ENCODE measurements around the gene ZNF57. TPM values are rescaled to one million over a fixed set of nuclear protein-coding genes. Genes with fewer than 3 reads are reported as not detected.

The ZNF57 gene
- total and polyA plus RNA-seq, 9 donors = 3.7 to 6.5 (median 4.7) TPM

DNA sequence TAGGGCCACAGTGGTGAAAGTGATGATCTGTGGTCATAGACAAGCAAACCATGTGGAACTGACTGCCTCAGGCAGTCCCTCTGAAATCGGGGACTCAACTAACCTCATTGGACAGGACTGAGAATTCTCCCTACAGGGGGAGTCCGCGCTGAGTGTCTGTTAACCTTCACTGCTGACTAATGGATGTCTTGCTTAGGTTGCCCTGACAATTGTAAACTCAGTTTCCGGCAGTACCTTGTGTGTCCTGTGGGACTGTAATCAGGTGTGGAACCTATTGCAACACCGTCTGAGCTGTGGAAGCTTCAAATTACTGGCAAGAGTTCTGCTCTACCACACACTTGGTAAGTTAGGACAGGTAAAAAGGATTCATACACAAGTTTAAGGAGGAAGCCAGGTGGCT lies 22.3 kb downstream of the ZNF57 start:
- 32 to 53% (median 36%) methylated on average over 5 of the region's 5 CpGs for WGBS, 3 donors
- TF ChIP-seq, protein P1, sequence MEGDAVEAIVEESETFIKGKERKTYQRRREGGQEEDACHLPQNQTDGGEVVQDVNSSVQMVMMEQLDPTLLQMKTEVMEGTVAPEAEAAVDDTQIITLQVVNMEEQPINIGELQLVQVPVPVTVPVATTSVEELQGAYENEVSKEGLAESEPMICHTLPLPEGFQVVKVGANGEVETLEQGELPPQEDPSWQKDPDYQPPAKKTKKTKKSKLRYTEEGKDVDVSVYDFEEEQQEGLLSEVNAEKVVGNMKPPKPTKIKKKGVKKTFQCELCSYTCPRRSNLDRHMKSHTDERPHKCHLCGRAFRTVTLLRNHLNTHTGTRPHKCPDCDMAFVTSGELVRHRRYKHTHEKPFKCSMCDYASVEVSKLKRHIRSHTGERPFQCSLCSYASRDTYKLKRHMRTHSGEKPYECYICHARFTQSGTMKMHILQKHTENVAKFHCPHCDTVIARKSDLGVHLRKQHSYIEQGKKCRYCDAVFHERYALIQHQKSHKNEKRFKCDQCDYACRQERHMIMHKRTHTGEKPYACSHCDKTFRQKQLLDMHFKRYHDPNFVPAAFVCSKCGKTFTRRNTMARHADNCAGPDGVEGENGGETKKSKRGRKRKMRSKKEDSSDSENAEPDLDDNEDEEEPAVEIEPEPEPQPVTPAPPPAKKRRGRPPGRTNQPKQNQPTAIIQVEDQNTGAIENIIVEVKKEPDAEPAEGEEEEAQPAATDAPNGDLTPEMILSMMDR (IDR thresholded peaks at IDR 0.05) = no peak
- TF ChIP-seq EP300 (IDR thresholded peaks at IDR 0.05) (no peak), POLR2A (IDR thresholded peaks at IDR 0.05) (no peak)
- Histone ChIP-seq H3K9me3 (no peaks in the 10 kb centered on the region), H3K27me3 (no peaks in the 10 kb centered on the region), H3K36me3 (no peaks in the 10 kb centered on the region), H3K27ac (no peak overlapping the region), H3K4me3 (no peak overlapping the region), H3K4me1 (ENCODE audit: insufficient read depth) (peaks cover 3% of the 10 kb centered on the region)
- DNase-seq = no peak
- intact Hi-C loops (cut with DNase I) = loop anchor here in 1 of 4 donors (5.0 kb wide), 1 partner anchor 996 kb away; no protein-coding TSS in a partner anchor

DNA sequence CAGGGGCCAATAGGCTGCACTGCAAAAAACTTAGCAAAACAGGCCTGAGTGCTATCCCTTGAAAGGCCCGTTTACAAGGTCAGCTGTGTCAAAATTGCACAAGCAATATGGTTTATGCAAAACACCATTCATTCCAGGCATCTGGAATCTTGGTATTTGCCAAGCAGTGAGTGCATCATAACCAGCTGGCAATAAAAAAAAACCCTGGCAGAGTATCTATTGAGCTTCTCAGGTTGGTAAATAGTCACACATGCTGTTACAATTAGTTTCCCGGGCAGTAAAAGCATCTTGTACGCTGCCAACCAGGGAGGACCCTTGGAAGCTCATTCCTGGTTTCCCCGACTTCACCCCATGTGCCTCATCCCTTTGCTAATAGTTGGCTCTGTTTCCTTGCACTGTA lies 22.8 kb downstream of the ZNF57 start:
- H3K4me1 ChIP-seq (ENCODE audit: insufficient read depth) = peaks cover 3% of the 10 kb centered on the region
- H3K27ac ChIP-seq = no peak overlapping the region

DNA sequence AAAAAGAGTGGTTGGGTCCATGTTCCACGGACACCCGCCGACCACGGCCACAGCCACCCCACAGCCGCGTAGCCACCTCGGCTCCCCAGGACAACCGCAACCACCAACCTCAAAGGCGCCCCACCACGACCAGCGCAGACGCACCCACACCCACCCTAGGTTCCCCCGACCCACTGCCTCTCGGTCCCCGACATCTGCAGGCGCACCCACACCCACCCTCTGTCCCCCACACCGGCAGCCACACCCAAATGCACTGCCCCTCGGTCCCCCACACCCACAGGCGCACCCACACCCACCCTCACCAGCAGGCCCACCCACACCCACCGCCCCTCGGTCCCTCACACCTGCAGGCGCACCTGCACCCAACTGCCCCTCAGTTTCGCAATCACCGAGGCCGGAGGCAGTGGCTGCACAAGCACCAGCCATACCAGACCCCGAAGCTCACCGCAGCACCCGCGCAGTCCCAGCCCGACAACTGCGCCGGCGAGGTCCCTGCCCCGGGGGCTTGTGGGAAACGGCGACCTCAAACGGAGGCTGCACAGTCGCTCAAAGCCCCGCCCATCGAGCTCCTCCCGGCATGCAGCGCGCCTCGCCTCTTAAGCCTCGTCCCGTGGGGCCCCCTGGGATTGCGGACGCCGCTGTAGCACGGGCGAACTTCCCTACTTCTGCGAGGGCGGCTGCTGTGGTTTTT lies 25.8 kb downstream of the ZNF57 start:
- TF ChIP-seq, protein P1 (IDR thresholded peaks at IDR 0.05) = no peak
- TF ChIP-seq POLR2A (IDR thresholded peaks at IDR 0.05) (no peak), EP300 (IDR thresholded peaks at IDR 0.05) (no peak)
- H3K27ac ChIP-seq = no peak overlapping the region
- no peak for DNase-seq
- intact Hi-C loops (cut with DNase I) = no loop called here
- H3K9me3 ChIP-seq = no peaks in the 10 kb centered on the region
- no peaks in the 10 kb centered on the region for H3K27me3 ChIP-seq
- H3K4me3 ChIP-seq = no peak overlapping the region
- H3K4me1 ChIP-seq (ENCODE audit: insufficient read depth) = peaks cover 3% of the 10 kb centered on the region
- H3K36me3 ChIP-seq = no peaks in the 10 kb centered on the region
- 79 to 90% (median 88%) methylated on average over 50 to 53 of the region's 53 CpGs for WGBS, 3 donors

More for the DNA sequence above, 22.8 kb downstream of the ZNF57 start:
- intact Hi-C loops (cut with DNase I) = loop anchor here in 1 of 4 donors (5.0 kb wide), 1 partner anchor 996 kb away; no protein-coding TSS in a partner anchor
- TF ChIP-seq POLR2A (IDR thresholded peaks at IDR 0.05) = no peak
- TF ChIP-seq, protein P1 (IDR thresholded peaks at IDR 0.05) = no peak
- no peak for TF ChIP-seq EP300 (IDR thresholded peaks at IDR 0.05)
- WGBS, 3 donors = 5 to 8% (median 5%) methylated on average over 4 of the region's 4 CpGs
- Histone ChIP-seq H3K9me3 (no peaks in the 10 kb centered on the region), H3K4me3 (no peak overlapping the region), H3K36me3 (no peaks in the 10 kb centered on the region), H3K27me3 (no peaks in the 10 kb centered on the region)
- no peak for DNase-seq

DNA sequence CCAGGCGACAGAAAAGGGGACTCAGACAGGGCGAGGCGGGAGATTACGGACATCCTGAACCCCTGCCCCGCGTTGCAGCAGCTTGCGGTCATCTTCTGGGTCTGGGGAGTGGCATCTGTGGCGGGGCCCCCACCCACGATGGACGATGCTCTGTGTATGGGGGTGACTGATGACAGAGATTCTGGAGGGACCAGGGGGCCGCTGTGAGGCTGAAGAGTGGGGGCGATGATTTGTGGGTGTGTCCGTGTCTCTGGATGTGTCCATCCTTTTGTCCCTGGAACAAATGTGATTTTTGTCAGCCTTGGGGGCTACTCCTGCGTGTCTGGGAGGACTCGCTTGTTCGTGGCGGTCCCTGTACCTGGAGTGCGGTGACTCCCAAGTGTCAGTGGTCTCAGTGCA lies 26.3 kb downstream of the ZNF57 start:
- intact Hi-C loops (cut with DNase I) = no loop called here
- no peak for DNase-seq
- Histone ChIP-seq H3K36me3 (no peaks in the 10 kb centered on the region), H3K9me3 (no peaks in the 10 kb centered on the region), H3K27me3 (no peaks in the 10 kb centered on the region), H3K4me3 (no peak overlapping the region), H3K4me1 (ENCODE audit: insufficient read depth) (peaks cover 1% of the 10 kb centered on the region), H3K27ac (no peak overlapping the region)
- no peak for TF ChIP-seq EP300 (IDR thresholded peaks at IDR 0.05)
- no peak for TF ChIP-seq POLR2A (IDR thresholded peaks at IDR 0.05)
- TF ChIP-seq, protein P1 (IDR thresholded peaks at IDR 0.05) = no peak
- WGBS, 3 donors = 93 to 97% (median 96%) methylated on average over 18 of the region's 18 CpGs
